Measurements from ENCODE around the gene DCAF17. TPM values are rescaled to one million over a fixed set of nuclear protein-coding genes. Genes with fewer than 3 reads are reported as not detected.
"Not testable (repeated sequence)": the region's sequence is repeated elsewhere in the genome, so short reads cannot be mapped to it uniquely, and the experiment has no call there.

DCAF17 gene
- total RNA-seq, 1 experiment from 2014 or later, result 20.8 TPM

GRCh38 chr2:171490577-171490976 is 56.6 kb downstream of the DCAF17 start:
- BruUV-seq (replicated peaks), result no TSS peak
- POLR2A ChIA-PET, result interaction anchor here (1.3 to 2.5 kb wide), 2 partner anchors 33 to 57 kb away, joined by 6 to 23 read pairs; partner anchors contain the start of genes CYBRD1, DCAF17 and METTL8
- Mint-ChIP-seq H3K4me1 (ENCODE audit: insufficient read depth, unreplicated experiment) (peaks cover 6% of the 10 kb centered on the region), H3K4me3 (ENCODE audit: unreplicated experiment) (no peak overlapping the region), H3K27ac (ENCODE audit: low read depth, unreplicated experiment) (no peak overlapping the region), H3K27me3 (ENCODE audit: insufficient read depth, unreplicated experiment) (no peaks in the 10 kb centered on the region), H3K36me3 (ENCODE audit: insufficient read depth, unreplicated experiment) (peaks cover 5% of the 10 kb centered on the region), H3K9me3 (ENCODE audit: unreplicated experiment) (no peaks in the 10 kb centered on the region)
- no peak for TF ChIP-seq CTCF (IDR thresholded peaks at IDR 0.05; ENCODE audit: unreplicated experiment)
- CTCF ChIA-PET, result no interaction called here
- peak; percentile 11 for DNase-seq (ENCODE audit: unreplicated experiment)
- intact Hi-C loops (cut with micrococcal nuclease), result no loop called here

- ChIA-PET CTCF (no interaction called here), POLR2A (interaction anchor here (2.5 kb wide), 1 partner anchor 32 kb away, joined by 23 read pairs; the partner anchor contains the start of gene CYBRD1)
- H3K27me3 Mint-ChIP-seq (ENCODE audit: insufficient read depth, unreplicated experiment), result no peaks in the 10 kb centered on the region
- peaks cover 6% of the 10 kb centered on the region for H3K4me1 Mint-ChIP-seq (ENCODE audit: insufficient read depth, unreplicated experiment)
- intact Hi-C loops (cut with micrococcal nuclease), result no loop called here
- no TSS peak for BruUV-seq (replicated peaks)
- H3K27ac Mint-ChIP-seq (ENCODE audit: low read depth, unreplicated experiment), result no peak overlapping the region
- no peak for DNase-seq (ENCODE audit: unreplicated experiment)
- no peak overlapping the region for H3K4me3 Mint-ChIP-seq (ENCODE audit: unreplicated experiment)
- no peaks in the 10 kb centered on the region for H3K9me3 Mint-ChIP-seq (ENCODE audit: unreplicated experiment)
- no peak for TF ChIP-seq CTCF (IDR thresholded peaks at IDR 0.05; ENCODE audit: unreplicated experiment)
- peaks cover 5% of the 10 kb centered on the region for H3K36me3 Mint-ChIP-seq (ENCODE audit: insufficient read depth, unreplicated experiment)
Observed at GRCh38 chr2:171491292-171491691, 57.3 kb downstream of the DCAF17 start.

- no peaks in the 10 kb centered on the region for H3K9me3 Mint-ChIP-seq (ENCODE audit: unreplicated experiment)
- TF ChIP-seq CTCF (IDR thresholded peaks at IDR 0.05; ENCODE audit: unreplicated experiment), result no peak
- ChIA-PET POLR2A (no interaction called here), CTCF (no interaction called here)
- DNase-seq (ENCODE audit: unreplicated experiment), result no peak
- BruUV-seq (replicated peaks), result no TSS peak
- intact Hi-C loops (cut with micrococcal nuclease), result no loop called here
- peaks cover 1% of the 10 kb centered on the region for H3K36me3 Mint-ChIP-seq (ENCODE audit: insufficient read depth, unreplicated experiment)
- peaks cover 6% of the 10 kb centered on the region for H3K4me1 Mint-ChIP-seq (ENCODE audit: insufficient read depth, unreplicated experiment)
- H3K27me3 Mint-ChIP-seq (ENCODE audit: insufficient read depth, unreplicated experiment), result no peaks in the 10 kb centered on the region
- no peak overlapping the region for H3K4me3 Mint-ChIP-seq (ENCODE audit: unreplicated experiment)
- H3K27ac Mint-ChIP-seq (ENCODE audit: low read depth, unreplicated experiment), result no peak overlapping the region
Observed at GRCh38 chr2:171492664-171493063, 58.6 kb downstream of the DCAF17 start.

GRCh38 chr2:171497664-171498063 is 63.6 kb downstream of the DCAF17 start:
- BruUV-seq (replicated peaks); H3K9me3 Mint-ChIP-seq (ENCODE audit: unreplicated experiment); intact Hi-C loops (cut with micrococcal nuclease); DNase-seq (ENCODE audit: unreplicated experiment); H3K36me3 Mint-ChIP-seq (ENCODE audit: insufficient read depth, unreplicated experiment); H3K4me3 Mint-ChIP-seq (ENCODE audit: unreplicated experiment); CTCF ChIA-PET; H3K27me3 Mint-ChIP-seq (ENCODE audit: insufficient read depth, unreplicated experiment); H3K4me1 Mint-ChIP-seq (ENCODE audit: insufficient read depth, unreplicated experiment); H3K27ac Mint-ChIP-seq (ENCODE audit: low read depth, unreplicated experiment); POLR2A ChIA-PET: not testable (repeated sequence)

GRCh38 chr2:171505374-171505773 is 71.3 kb downstream of the DCAF17 start:
- Mint-ChIP-seq H3K9me3 (ENCODE audit: unreplicated experiment) (no peaks in the 10 kb centered on the region), H3K4me3 (ENCODE audit: unreplicated experiment) (no peak overlapping the region), H3K4me1 (ENCODE audit: insufficient read depth, unreplicated experiment) (peaks cover 6% of the 10 kb centered on the region), H3K36me3 (ENCODE audit: insufficient read depth, unreplicated experiment) (no peaks in the 10 kb centered on the region), H3K27me3 (ENCODE audit: insufficient read depth, unreplicated experiment) (no peaks in the 10 kb centered on the region), H3K27ac (ENCODE audit: low read depth, unreplicated experiment) (no peak overlapping the region)
- intact Hi-C loops (cut with micrococcal nuclease), result no loop called here
- CTCF ChIA-PET, result interaction anchor here (0.7 to 0.9 kb wide), 2 partner anchors 16 to 69 kb away, joined by 3 to 4 read pairs; no protein-coding TSS in a partner anchor
- POLR2A ChIA-PET, result interaction anchor here (0.6 to 2.5 kb wide), 3 partner anchors 17 to 48 kb away, joined by 3 to 14 read pairs (median 4); partner anchors contain the start of gene CYBRD1
- BruUV-seq (replicated peaks), result no TSS peak
- DNase-seq (ENCODE audit: unreplicated experiment), result no peak
- no peak for TF ChIP-seq CTCF (IDR thresholded peaks at IDR 0.05; ENCODE audit: unreplicated experiment)
